Skeletal muscle tissue (tissue), 4 donors: ENCODE data around the gene CPSF3. TPM values are rescaled to one million over a fixed set of nuclear protein-coding genes. Genes with fewer than 3 reads are reported as not detected.

ENCODE experiments used
- H3K27ac ChIP-seq: one replicate; pipeline ENCODE4 v1.7.0; 2013; ENCODE audit warnings: mild to moderate bottlenecking, low read depth, low read length, inconsistent platforms
- H3K27me3 ChIP-seq, 3 donors: one replicate each; pipeline ENCODE4 v1.7.0; 2013; ENCODE audit warnings: low read length in 3 of 3; ENCODE audit not compliant: control insufficient read depth in 3 of 3, insufficient read depth in 3 of 3
- H3K36me3 ChIP-seq, 3 donors: one replicate each; pipeline ENCODE4 v1.7.0; 2013; ENCODE audit warnings: low read length in 3 of 3; ENCODE audit not compliant: control insufficient read depth in 3 of 3, insufficient read depth in 3 of 3
- H3K4me1 ChIP-seq, 3 donors: one replicate each; pipeline ENCODE4 v1.7.0; 2013; ENCODE audit warnings: low read length in 3 of 3, mild to moderate bottlenecking in 3 of 3; ENCODE audit not compliant: control insufficient read depth in 3 of 3, insufficient read depth in 3 of 3
- H3K4me3 ChIP-seq, 3 donors: one replicate each; pipeline ENCODE4 v1.7.0; 2013; ENCODE audit warnings: low read length in 3 of 3
- H3K9ac ChIP-seq, 3 donors: one replicate each; pipeline ENCODE4 v1.7.0; 2013; ENCODE audit warnings: low read length in 3 of 3, mild to moderate bottlenecking in 3 of 3, moderate library complexity in 2 of 3, low read depth in 1 of 3
- H3K9me3 ChIP-seq, 3 donors: one replicate each; pipeline ENCODE4 v1.7.0; 2013; ENCODE audit warnings: low read length in 3 of 3; ENCODE audit not compliant: control insufficient read depth in 3 of 3
- total RNA-seq: library from RNA; depleted of rRNA; stranded (reverse); fragments of >200 nt; gene quantifications from one replicate; pipeline ENCODE4 v1.2.3, GENCODE V29; 2014
- donor health status: Osteomylitis.

Gene CPSF3
- total RNA-seq, 1 donor from 2014 or later, result 27.7 TPM

- Histone ChIP-seq H3K27me3 (no peaks in the 10 kb centered on the region), H3K27ac (peak within 1 kb of the TSS; percentile 82), H3K36me3 (peaks cover 5 to 22% (median 11%) of the 10 kb centered on the region in 3 donors), H3K9me3 (no peaks in the 10 kb centered on the region), H3K9ac (peak within 1 kb of the TSS; percentile 85 to 92 (median 92)), H3K4me3 (peak within 1 kb of the TSS; percentile 71 to 95 (median 91)), H3K4me1 (peaks cover 9 to 30% (median 27%) of the 10 kb centered on the region in 3 donors)
Measured at GRCh38 chr2:9474361-9475057, 51.1 kb downstream of the CPSF3 start, which contains the start of gene IAH1. Gene IAH1 (plus strand): TSS chr2:9474551. CDS start chr2:9474567, 16 bp downstream.

GRCh38 chr2:9477914-9478313 lies 54.5 kb downstream of the CPSF3 start:
- no peaks in the 10 kb centered on the region for H3K27me3 ChIP-seq
- peaks cover 25 to 45% (median 37%) of the 10 kb centered on the region in 3 donors for H3K36me3 ChIP-seq
- no peak overlapping the region for H3K27ac ChIP-seq
- no peak overlapping the region for H3K4me3 ChIP-seq
- H3K9me3 ChIP-seq, result no peaks in the 10 kb centered on the region
- no peak overlapping the region for H3K9ac ChIP-seq
- peaks cover 9 to 30% (median 27%) of the 10 kb centered on the region in 3 donors for H3K4me1 ChIP-seq

GRCh38 chr2:9478526-9478925 lies 55.1 kb downstream of the CPSF3 start:
- H3K27ac ChIP-seq, result peak overlapping the region; percentile 26
- H3K36me3 ChIP-seq, result peaks cover 32 to 52% (median 43%) of the 10 kb centered on the region in 3 donors
- no peak overlapping the region for H3K9ac ChIP-seq
- H3K27me3 ChIP-seq, result no peaks in the 10 kb centered on the region
- H3K4me3 ChIP-seq, result no peak overlapping the region
- H3K9me3 ChIP-seq, result no peaks in the 10 kb centered on the region
- peaks cover 9 to 29% (median 26%) of the 10 kb centered on the region in 3 donors for H3K4me1 ChIP-seq

- Histone ChIP-seq H3K4me1 (peaks cover 6 to 22% (median 18%) of the 10 kb centered on the region in 3 donors), H3K9ac (no peak overlapping the region), H3K27ac (no peak overlapping the region), H3K9me3 (no peaks in the 10 kb centered on the region), H3K27me3 (no peaks in the 10 kb centered on the region), H3K36me3 (peaks cover 48 to 68% (median 59%) of the 10 kb centered on the region in 3 donors), H3K4me3 (no peak overlapping the region)
Measured at GRCh38 chr2:9480157-9480556, 56.7 kb downstream of the CPSF3 start.

- Histone ChIP-seq H3K9me3 (no peaks in the 10 kb centered on the region), H3K9ac (no peak overlapping the region), H3K4me3 (no peak overlapping the region), H3K27me3 (no peaks in the 10 kb centered on the region), H3K27ac (no peak overlapping the region), H3K4me1 (peaks cover 0 to 6% (median 5%) of the 10 kb centered on the region in 3 donors), H3K36me3 (peaks cover 68 to 83% (median 80%) of the 10 kb centered on the region in 3 donors)
Measured at GRCh38 chr2:9483107-9483506, 59.7 kb downstream of the CPSF3 start.

GRCh38 chr2:9484533-9484932 lies 61.1 kb downstream of the CPSF3 start:
- no peak overlapping the region for H3K9ac ChIP-seq
- H3K4me1 ChIP-seq, result no peaks in the 10 kb centered on the region
- no peaks in the 10 kb centered on the region for H3K9me3 ChIP-seq
- no peaks in the 10 kb centered on the region for H3K27me3 ChIP-seq
- H3K36me3 ChIP-seq, result peaks cover 69 to 87% (median 84%) of the 10 kb centered on the region in 3 donors
- no peak overlapping the region for H3K4me3 ChIP-seq
- H3K27ac ChIP-seq, result no peak overlapping the region

- Histone ChIP-seq H3K4me1 (no peaks in the 10 kb centered on the region), H3K4me3 (no peak overlapping the region), H3K27ac (no peak overlapping the region), H3K9me3 (no peaks in the 10 kb centered on the region), H3K27me3 (no peaks in the 10 kb centered on the region), H3K9ac (peak overlapping the region in 1 of 3 donors; percentile 2), H3K36me3 (peaks cover 75 to 90% (median 88%) of the 10 kb centered on the region in 3 donors)
Measured at GRCh38 chr2:9488583-9489547, 65.4 kb downstream of the CPSF3 start.

GRCh38 chr2:9490789-9491188 lies 67.3 kb downstream of the CPSF3 start:
- H3K4me1 ChIP-seq, result no peaks in the 10 kb centered on the region
- no peak overlapping the region for H3K9ac ChIP-seq
- no peak overlapping the region for H3K4me3 ChIP-seq
- no peaks in the 10 kb centered on the region for H3K27me3 ChIP-seq
- no peak overlapping the region for H3K27ac ChIP-seq
- peaks cover 70 to 85% (median 84%) of the 10 kb centered on the region in 3 donors for H3K36me3 ChIP-seq
- no peaks in the 10 kb centered on the region for H3K9me3 ChIP-seq

GRCh38 chr2:9492927-9493326 lies 69.5 kb downstream of the CPSF3 start:
- Histone ChIP-seq H3K4me3 (no peak overlapping the region), H3K36me3 (peaks cover 61 to 78% (median 78%) of the 10 kb centered on the region in 3 donors), H3K27me3 (no peaks in the 10 kb centered on the region), H3K4me1 (no peaks in the 10 kb centered on the region), H3K9me3 (no peaks in the 10 kb centered on the region), H3K9ac (no peak overlapping the region), H3K27ac (no peak overlapping the region)
